ENCODE measurements around the gene DDX31.

DNA sequence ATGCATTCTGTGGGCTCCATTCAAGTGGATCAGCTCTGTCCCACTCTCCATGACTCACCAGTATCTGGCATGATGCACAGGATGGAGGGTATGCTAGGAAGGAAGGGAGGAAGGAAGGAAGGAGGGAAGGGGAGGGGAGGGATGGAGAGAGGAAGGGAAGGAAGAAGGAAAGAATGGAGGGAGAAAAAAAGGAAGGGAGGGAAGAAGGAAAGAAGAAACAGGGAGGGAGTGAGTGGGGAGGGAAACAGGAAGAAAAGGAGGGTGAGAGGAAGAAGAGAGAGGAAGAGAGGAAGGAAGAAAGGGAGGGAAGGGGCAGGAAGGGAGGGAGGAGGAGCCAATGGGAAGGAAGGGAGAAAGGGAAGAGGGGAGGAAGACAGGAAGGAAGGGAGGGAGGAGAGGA, 92.7 kb downstream of the DDX31 start:
- TF ChIP-seq, protein P1, sequence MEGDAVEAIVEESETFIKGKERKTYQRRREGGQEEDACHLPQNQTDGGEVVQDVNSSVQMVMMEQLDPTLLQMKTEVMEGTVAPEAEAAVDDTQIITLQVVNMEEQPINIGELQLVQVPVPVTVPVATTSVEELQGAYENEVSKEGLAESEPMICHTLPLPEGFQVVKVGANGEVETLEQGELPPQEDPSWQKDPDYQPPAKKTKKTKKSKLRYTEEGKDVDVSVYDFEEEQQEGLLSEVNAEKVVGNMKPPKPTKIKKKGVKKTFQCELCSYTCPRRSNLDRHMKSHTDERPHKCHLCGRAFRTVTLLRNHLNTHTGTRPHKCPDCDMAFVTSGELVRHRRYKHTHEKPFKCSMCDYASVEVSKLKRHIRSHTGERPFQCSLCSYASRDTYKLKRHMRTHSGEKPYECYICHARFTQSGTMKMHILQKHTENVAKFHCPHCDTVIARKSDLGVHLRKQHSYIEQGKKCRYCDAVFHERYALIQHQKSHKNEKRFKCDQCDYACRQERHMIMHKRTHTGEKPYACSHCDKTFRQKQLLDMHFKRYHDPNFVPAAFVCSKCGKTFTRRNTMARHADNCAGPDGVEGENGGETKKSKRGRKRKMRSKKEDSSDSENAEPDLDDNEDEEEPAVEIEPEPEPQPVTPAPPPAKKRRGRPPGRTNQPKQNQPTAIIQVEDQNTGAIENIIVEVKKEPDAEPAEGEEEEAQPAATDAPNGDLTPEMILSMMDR (conservative IDR thresholded peaks at IDR 0.05): no peak
- TF ChIP-seq ZFX (IDR thresholded peaks at IDR 0.05): no peak

Measured in C4-2B (cell line).